GM03348 (cell line): Measurements from ENCODE around the gene CENPX.

Experiments used
- DNase-seq: peaks from one replicate; pipeline ENCODE4 v3.0.0; 2012; ENCODE audit warnings: low spot score

The CENPX gene

DNA sequence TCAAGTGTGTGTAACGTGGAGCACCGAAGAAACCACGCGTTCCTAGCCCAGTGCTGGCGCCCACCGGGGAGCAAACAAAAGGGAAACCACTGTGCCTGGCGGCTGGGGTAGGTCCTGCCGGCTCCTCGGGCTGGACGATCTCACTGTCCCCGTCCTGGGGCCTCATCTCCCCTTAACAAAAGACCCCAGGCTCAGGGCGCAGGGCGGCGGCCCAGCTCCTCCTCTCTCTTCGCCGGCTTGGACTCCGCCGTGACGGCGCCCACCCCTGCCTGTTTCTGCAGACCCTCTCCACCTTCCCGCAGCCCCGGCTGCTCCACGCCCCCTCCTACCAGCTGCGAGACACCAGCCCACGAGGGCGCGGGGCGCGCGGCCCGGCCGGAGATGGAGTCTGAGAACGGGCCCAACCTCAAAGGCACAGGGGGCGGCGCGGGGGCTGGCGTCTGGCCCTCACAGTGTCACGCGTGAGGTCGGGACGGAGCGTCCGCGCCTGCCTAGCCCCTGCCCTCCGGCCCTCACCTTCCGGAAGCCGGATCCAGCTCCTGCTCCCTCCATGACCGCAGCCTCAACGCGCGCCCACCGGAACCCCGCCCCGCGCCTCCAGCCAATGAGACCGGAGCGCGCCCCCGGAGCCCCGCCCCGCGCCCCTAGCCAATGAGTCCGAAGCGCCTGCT is at the start of gene CENPX:
CENPX (minus strand) TSS at position 569 of the 671 bp plus-strand sequence; CDS start at position 552, 17 bp downstream.
- no peak for DNase-seq

DNA sequence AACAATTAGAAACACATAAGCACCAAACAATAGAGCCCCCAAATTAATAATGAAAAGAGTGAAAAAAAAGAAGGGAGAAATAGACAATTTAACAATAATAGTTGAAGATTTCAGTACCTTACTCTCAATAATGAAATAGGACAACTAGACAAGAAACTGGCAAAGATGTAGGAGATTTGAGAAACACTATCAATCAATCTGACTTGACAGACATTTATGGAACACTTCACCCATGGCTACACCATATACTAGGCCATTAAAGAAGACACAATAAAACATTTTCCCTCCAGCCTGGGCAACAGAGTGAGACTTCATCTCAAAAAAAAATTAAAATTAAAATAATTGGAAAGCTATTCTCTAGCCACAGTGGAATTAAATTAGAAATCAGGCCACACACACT is 47.9 kb upstream of the CENPX start:
- DNase-seq: no peak

DNA sequence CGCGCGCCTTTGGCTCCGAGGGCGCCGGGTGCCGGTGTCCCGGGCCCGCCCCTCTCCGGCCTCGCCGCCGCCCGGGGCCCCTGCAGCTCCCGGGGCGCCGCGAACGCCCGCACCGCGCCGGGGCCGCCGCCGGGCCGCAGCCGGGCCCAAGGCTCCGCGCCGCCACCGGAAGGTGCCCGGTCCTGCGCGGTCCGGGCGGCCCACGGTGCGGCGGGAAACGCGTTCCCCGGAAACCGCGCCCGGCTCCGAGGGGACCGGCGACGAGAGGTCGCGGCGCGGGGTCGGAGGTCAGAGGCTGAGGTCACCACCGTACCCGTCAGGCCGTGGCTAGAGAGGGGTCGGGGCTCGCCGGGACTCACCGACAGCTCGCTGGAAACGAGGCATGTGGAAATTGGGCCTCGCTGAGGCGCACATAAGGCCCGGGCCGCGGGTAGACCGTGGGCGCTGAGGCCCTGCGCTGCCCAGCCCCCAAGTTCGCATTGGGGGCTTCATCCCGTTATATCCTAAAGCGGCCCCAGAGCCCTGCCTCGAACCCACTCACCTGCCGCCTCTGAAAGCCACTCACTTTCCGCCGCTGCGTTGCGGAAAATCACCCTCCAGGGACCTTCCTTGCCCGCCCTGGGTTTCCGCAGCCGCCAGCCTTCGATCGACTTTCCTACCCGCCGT is 43.1 kb upstream of the CENPX start, which contains the start of gene DUS1L:
DUS1L (minus strand) TSS at position 167 of the 666 bp plus-strand sequence. CDS start 745 bp downstream, outside the sequence.
- peak; percentile 94 for DNase-seq

- peak; percentile 27 for DNase-seq
These were observed 42.5 kb upstream of the CENPX start for GRCh38 chr17:82065193-82065637.

DNA sequence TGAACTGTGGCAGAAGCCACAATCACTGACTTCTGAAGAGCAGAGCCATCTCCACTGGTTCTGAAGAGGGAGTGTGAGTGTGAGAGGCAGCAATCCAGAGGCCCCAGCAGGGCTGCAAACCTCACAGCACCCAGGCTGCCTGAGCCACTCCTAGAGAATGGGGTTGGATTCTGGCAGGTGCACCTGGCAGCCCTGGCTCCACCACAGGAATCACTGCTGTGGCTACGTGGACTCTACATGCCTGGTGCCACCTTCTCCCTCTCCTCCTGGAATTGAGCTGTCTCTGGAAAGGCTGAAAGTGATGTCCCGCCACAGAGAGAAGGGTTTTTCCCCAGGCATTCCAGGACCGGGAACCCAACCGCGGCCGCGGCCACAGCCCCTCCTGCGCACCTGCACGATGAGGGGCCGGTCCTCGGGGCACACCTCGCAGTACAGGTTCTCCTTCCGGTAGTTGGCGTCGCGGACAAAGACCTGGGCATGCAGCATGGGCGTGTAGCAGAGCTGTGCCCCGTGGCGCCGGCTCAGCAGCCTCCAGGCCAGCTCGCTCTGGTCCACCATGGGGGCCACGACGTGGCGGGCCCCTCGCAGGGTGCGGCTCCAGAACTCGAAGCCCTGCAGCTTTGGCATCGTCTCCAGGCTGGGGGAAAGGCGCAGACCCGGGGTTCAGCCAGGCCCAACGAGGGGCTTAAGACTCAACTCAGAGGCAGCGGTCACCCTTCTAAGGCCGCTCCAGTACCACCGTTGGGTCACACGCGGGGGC is 41.9 kb upstream of the CENPX start:
- DNase-seq: no peak

GRCh38 chr17:82063424-82064415 is 41.0 kb upstream of the CENPX start:
- no peak for DNase-seq

DNA sequence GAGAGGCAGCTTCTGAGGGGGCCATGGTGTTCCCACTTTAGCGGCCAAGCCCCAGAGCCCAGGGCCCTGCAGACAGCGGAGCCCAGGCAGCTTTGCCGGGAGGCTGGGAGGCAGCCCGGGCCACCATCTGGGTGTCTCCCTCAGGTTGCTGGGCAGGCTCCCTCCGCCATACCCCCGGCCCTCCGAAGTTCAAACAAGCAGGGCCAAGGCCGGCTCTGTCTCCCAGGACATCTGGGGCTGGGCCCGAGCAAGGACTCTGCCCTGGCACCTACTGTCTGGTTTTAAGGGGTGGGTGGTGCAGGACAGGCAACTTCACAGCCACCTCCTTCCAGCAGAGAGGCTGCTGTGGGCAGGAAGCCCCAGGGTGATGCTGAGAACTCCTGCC is 40.3 kb upstream of the CENPX start:
- no peak for DNase-seq

DNA sequence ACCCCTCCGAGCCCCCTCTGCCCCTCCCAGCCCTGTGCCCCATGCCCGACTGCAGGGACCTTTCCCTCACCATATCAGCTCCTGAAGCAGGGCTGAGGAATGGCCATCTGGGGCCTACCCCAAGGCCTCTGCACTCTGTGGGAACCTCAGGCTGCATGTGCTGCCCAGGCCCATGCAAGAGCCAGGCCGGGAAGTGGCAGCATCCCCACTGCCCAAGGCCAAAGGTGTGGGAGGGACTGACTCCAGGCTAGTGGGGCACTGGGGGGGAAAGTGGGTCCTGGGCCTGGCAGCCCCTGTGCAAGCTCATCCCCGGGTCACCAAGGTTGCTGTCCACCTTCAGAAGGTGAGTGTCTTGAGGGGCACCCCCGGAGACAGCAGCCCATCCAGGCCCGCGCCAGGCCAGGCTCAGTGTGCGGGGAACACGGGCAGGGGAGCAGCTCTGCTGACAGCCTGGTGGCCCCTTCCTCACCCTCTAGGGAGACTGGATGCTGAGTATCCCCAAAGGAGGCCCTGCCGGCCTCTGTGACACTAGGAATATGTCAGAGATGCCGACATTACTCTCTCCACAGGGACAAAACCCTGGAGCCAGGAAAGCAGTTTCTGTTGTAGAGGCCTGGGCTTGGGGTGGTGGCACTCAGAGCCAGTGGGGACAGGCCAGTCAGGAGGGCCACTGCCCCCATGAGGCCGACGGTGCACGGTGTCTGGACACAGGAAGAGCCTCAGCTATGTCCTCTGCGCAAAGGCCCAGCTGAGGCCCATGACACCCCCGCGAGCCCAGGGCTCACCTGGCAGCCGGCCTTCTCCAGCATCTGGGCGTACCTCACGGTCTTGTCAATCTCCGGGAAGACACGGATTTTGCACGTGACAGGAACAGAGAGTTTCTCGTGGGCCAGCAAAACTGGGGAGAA is 39.7 kb upstream of the CENPX start:
- DNase-seq: no peak

GRCh38 chr17:82061047-82061925 is 38.6 kb upstream of the CENPX start:
- DNase-seq: no peak

- no peak for DNase-seq
These were observed 37.9 kb upstream of the CENPX start for GRCh38 chr17:82060614-82061013.

GRCh38 chr17:82060001-82060380 is 37.3 kb upstream of the CENPX start:
- DNase-seq: no peak

DNA sequence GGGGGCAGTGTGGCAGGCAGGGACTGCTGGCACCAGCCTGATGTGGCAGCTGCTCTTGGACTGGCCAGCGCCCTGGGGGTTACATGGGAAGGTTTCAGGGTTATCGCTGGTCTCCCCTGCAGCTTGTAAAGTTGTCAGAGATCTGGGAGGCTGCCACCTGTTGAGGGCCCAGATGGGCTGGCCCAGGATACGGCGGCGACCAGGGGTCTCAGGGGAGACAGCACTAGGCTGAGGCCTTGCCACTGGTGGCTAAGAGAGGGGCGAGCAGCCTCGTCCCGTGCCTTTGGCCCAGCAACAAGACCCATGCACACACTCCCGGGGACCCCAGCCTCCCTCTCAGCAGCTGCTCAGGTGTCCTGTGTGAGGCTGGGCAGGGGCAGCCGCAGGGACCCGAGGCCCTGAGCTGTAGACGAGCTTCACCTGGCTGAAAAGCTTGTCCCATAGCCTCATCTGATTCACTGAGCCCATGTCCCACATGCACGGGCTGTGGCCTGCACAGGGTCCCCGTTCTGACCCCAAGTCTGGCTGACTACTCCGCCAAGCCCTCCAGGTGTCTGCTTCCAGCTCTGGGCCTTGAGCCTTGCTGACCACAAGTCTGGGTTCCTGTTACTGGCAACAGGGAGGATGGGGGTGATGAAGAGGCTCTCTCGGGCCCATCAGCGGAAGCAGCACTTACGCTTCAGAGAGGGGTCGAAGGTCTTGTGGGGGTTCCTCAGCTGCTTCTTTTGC is 36.8 kb upstream of the CENPX start:
- DNase-seq: no peak

DNA sequence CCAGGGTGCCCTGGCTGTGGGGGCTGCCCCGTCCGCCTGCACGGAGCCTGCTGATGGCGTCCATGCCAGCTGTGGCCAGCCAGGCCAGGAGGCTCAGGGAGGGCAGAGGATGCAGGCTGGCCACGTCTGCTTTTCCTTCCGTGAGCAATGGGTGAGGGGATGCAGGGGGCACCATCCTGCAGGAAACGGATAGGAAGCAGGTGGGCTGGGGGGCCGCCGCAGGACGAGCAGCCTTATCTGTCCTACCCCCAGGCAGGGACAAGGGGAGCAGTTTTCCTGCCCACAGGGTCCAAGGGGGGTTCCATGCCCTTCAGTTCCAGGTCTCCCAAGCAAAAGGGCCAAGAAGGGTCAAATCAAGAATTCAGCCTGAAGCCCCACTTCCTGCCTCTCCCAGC is 36.2 kb upstream of the CENPX start:
- DNase-seq: no peak

- DNase-seq: no peak
These were observed 35.7 kb upstream of the CENPX start for GRCh38 chr17:82058230-82058854.

GRCh38 chr17:82056729-82057621 is 34.3 kb upstream of the CENPX start:
- DNase-seq: no peak

DNA sequence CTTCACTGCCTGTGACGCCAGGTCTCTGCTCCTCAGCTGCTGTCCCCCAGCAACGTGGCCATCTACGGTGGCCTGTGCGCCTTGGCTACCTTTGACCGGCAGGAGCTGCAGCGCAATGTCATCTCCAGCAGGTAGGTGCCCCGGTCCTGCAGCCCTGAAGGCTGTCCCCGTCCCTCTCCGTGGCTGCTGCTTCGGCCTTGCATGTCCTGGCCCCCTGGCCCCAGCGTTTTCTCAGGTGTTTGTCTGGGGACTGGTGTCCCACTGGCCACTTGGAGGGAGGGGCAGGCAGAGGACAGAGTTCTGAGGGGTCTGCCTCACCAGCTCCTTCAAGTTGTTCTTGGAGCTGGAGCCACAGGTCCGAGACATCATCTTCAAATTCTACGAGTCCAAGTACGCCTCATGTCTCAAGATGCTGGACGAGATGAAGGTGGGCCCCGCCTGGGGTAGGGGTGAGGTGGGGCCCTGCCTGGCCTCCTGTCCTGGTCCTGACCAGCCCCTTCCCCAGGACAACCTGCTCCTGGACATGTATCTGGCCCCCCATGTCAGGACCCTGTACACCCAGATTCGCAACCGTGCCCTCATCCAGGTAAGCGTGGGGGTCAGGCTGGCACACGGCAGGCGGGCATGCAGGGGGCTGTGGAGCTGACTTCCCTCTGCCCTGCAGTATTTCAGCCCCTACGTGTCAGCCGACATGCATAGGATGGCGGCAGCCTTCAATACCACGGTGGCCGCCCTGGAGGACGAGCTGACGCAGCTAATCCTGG is 33.5 kb upstream of the CENPX start:
- no peak for DNase-seq
